Stimulated activated CD8-positive, alpha-beta memory T cell treated with anti-CD3 and anti-CD28 coated beads, Interleukin-15, amount 100 ng/mL, for 48 hours (primary cell): Measurements from ENCODE around the gene CACNA2D2.

ENCODE experiments used
- DNase-seq, 2 donors: peaks; one replicate each; pipeline ENCODE4 v3.0.0-alpha.2; 2020; ENCODE audit warnings: low read depth in 2 of 2

Gene CACNA2D2

GRCh38 chr3:50428007-50428633 lies 75.3 kb downstream of the CACNA2D2 start:
- no peak for DNase-seq

- no peak for DNase-seq
Measured at GRCh38 chr3:50427217-50427616, 76.2 kb downstream of the CACNA2D2 start.

- no peak for DNase-seq
Measured at GRCh38 chr3:50425911-50426310, 77.5 kb downstream of the CACNA2D2 start.

- DNase-seq, result no peak
Measured at GRCh38 chr3:50423543-50423942, 79.9 kb downstream of the CACNA2D2 start.

- DNase-seq, result no peak
Measured at GRCh38 chr3:50422153-50422552, 81.3 kb downstream of the CACNA2D2 start.

- no peak for DNase-seq
Measured at GRCh38 chr3:50419595-50420370, 83.7 kb downstream of the CACNA2D2 start.

- DNase-seq, result no peak
Measured at GRCh38 chr3:50418850-50419249, 84.6 kb downstream of the CACNA2D2 start.

GRCh38 chr3:50417637-50418033 lies 85.8 kb downstream of the CACNA2D2 start:
- DNase-seq, result no peak

- no peak for DNase-seq
Measured at GRCh38 chr3:50416736-50417636, 86.4 kb downstream of the CACNA2D2 start.

GRCh38 chr3:50415816-50416215 lies 87.6 kb downstream of the CACNA2D2 start:
- no peak for DNase-seq

- DNase-seq, result no peak
Measured at GRCh38 chr3:50415061-50415460, 88.4 kb downstream of the CACNA2D2 start.

GRCh38 chr3:50414616-50415015 lies 88.8 kb downstream of the CACNA2D2 start:
- no peak for DNase-seq

- DNase-seq, result no peak
Measured at GRCh38 chr3:50412231-50412754, 91.1 kb downstream of the CACNA2D2 start.

GRCh38 chr3:50411229-50411628 lies 92.2 kb downstream of the CACNA2D2 start:
- DNase-seq, result no peak

- no peak for DNase-seq
Measured at GRCh38 chr3:50410608-50411139, 92.8 kb downstream of the CACNA2D2 start.

GRCh38 chr3:50410185-50410584 lies 93.2 kb downstream of the CACNA2D2 start:
- DNase-seq, result no peak

GRCh38 chr3:50408443-50408944 lies 94.9 kb downstream of the CACNA2D2 start:
- no peak for DNase-seq

GRCh38 chr3:50406487-50406886 lies 96.9 kb downstream of the CACNA2D2 start:
- DNase-seq, result no peak

GRCh38 chr3:50405249-50405648 lies 98.2 kb downstream of the CACNA2D2 start:
- no peak for DNase-seq

- no peak for DNase-seq
Measured at GRCh38 chr3:50401978-50402595, 101.3 kb downstream of the CACNA2D2 start.

GRCh38 chr3:50396502-50396901 lies 106.9 kb downstream of the CACNA2D2 start:
- no peak for DNase-seq
